Right renal cortex interstitium (tissue), 3 donors: ENCODE measurements around the gene P2RX6. TPM values are rescaled to one million over a fixed set of nuclear protein-coding genes. Genes with fewer than 3 reads are reported as not detected.

Experiments
- DNase-seq, 3 donors: peaks; one replicate each; pipeline ENCODE4 v3.0.0-alpha.2; 2013; ENCODE audit warnings: low read depth in 3 of 3, low spot score in 2 of 3
- polyA plus RNA-seq, 3 donors: library from polyadenylated mRNA; unstranded; fragments of 120-200 nt; gene quantifications; one replicate each; pipeline ENCODE4 v1.2.1, GENCODE V29; 2013; ENCODE audit not compliant: insufficient read length in 3 of 3

The P2RX6 gene
- polyA plus RNA-seq, 3 donors: 0.89 to 1.4 (median 1.1) TPM

GRCh38 chr22:20979243-20979809 lies 35.6 kb upstream of the P2RX6 start:
- no peak for DNase-seq

DNA sequence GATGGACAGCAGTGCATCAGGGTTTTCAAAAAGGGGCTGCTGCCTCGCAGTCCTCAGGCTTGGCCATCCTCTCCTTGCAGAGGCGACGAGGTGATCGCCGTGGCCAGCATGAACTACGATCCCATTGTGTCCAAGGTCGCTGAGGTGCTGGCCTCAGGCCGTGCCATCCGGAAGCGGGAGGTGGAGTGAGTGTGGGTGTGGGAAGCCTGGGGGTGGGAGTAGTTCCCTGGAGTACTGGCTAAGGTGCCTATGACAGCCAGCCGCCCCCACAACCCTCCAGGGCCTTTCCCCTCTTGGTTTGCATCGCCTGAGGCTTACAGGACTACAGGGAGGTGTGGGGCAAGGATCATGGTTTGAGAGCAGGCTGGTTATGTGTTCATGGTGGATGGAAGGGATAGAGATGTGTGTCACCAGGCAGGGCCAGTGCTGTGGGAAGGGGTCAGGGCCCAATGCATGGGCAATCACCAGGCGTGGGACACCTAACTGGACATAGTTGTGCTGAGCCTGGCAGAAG lies 35.0 kb upstream of the P2RX6 start:
- no peak for DNase-seq

- no peak for DNase-seq
These were observed 34.4 kb upstream of the P2RX6 start for GRCh38 chr22:20980523-20980922.

DNA sequence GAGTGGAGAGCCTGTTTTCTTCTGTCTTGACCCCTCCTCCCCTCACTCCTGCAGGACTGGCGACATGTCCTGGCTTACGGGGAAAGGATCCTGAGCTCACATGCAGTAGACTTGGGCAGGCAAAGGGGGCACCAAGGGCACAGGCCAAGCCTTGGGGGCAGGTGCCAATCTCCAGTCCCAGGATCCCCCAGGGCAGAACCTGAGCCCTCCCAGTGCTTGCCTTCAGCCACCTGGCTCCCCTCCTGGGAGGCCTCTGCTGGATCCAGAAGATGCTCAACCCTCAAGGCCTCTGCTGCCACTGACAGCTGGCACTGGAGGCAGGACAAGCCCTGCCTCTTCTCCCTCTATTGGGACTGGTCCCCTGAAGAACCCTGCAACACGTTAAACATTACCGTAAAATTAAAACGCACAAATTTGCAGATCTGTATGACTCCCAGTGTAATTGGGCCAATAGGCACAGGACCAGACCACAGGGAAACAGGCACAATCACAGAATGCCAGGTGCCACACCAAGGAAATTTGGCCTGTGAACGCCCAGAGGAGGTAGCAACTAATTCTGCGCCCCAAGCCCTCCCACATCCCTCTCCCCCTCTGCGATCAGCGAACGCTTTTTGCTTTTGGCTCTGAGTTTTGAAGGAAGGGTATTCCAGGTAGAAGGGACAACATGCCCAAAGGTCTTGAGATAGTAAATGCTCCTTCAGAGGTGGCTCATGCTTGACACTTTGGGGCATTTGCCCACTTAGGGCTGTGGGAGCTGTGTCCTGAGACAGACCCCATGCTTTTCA lies 33.8 kb upstream of the P2RX6 start:
- no peak for DNase-seq

DNA sequence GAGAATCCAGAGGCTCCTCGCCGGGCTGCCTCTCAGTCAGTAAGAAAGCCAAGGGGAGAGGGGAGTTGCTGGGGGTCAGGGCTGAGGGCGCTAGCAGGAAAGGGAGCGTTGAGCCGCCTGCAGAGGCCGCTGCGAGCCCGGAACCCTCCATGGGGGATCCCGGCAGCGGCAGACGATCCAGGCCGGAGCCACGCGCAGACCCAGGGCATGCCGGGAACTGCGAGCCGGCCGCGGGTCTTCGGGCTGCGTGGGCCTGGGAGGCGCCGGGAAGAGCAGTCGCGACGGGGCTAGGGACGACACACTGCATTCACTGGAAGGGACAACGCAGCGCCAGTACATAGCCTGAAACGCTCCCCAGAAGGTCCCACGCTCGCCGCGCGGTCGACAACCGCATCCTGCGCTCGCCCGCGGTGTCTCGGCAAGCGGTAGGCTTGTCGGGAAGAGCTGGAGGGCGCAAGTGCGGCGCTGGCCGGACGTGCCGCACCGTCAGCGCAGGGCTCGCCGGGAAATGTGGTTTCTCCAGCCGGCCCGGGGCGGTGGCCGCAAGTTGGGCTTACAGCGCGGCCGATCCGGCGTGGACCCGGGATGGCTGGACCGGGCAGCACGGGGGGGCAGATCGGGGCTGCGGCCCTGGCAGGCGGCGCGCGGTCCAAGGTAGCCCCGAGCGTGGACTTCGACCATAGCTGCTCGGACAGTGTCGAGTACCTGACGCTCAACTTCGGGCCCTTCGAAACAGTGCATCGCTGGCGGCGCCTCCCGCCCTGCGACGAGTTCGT lies 33.0 kb upstream of the P2RX6 start, which contains the start of gene LZTR1:
Gene LZTR1, plus strand, starts transcription at position 511 of the 776 bp plus-strand sequence. Its CDS starts 75 bp downstream, at position 586.
- peak in 2 of 3 donors; percentile 63 to 71 for DNase-seq

DNA sequence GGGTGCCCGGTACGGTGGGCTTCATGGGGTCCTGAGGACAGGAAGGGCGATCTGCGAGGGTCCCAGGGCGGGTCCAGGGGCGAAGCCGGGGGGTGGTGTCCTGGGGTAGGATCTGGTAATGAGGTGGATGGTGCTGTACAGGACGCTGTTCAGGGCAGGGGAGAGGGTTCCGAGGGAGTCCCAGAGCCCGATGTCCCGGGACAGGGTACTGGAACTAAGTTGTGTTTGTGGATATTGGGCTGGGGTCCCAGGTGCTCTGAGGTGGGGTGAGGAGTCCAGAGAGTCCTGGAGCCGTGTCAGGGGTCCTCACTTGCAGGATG lies 32.4 kb upstream of the P2RX6 start:
- DNase-seq: no peak

DNA sequence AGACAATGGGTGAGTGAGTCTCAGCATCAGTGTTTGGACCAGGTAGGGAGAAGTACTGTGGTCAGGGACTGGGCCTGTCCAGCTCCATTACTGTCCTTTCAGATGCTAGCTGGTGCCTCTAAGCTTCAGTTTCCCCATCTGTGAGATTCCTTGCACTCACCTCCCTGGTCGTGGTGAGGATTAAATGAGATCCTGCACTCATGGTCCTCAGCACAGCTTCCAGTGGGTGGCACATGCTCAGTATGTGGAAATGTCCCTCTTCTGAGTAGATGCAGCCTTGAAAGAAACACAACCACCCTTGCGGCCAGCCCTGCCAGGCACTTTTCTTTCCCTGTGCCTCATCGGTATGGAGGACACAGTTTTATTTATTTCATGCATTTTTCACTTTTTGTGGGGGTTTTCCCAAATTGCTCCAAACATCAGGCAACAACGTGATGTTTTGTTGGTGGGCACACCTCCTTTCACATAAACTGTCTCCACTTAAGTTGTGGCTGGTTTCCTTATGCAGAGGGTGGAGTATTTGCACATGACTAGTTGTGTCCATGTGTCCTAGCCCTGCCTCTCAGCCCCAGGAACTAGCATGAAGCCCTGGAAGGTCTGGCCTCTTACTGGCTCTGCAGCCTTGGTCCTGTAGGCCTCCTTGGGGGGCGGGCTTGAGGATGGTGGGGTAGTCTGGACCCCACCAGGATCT lies 31.7 kb upstream of the P2RX6 start:
- DNase-seq: no peak

DNA sequence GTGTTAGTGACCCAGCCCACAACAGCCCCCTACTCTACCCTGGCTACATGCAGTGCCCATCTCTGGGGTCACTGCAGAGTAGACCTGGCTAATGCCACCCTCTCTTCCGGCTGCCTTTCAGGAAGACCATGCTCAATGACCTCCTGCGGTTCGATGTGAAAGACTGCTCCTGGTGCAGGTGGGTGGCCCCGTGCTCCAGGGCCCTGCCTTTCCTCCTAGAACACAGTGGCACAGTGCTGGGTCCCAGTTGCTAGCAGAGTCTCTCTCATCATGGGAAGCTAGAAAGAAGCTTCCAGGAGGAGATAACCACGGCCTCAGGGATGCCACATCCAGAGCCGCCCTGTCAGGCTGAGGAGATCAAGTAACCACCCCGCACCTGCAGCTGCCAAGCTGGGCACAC lies 29.2 kb upstream of the P2RX6 start:
- DNase-seq: no peak

- no peak for DNase-seq
These were observed 28.6 kb upstream of the P2RX6 start for GRCh38 chr22:20986365-20986764.

DNA sequence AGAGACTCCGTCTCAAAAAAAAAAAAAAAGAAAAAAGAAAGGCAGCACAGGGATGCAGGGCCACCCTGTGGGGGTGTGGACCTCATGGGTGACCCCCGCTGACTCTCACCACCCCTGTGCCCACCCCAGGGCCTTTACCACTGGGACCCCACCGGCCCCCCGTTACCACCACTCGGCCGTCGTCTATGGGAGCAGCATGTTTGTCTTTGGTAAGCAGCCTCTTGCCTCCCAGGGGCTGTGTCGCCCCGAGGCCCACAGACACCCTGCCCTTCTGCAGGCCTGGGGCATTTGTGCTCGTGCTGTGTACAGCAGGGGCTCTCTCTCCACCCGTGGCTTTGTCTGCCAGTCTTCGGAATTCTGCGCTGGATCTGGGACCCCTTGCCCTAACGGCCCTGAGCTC lies 27.6 kb upstream of the P2RX6 start:
- DNase-seq: no peak

- DNase-seq: no peak
These were observed 26.2 kb upstream of the P2RX6 start for GRCh38 chr22:20988573-20989322.

GRCh38 chr22:20989323-20990138 lies 25.4 kb upstream of the P2RX6 start:
- no peak for DNase-seq

GRCh38 chr22:20990184-20991180 lies 24.5 kb upstream of the P2RX6 start:
- DNase-seq: no peak

DNA sequence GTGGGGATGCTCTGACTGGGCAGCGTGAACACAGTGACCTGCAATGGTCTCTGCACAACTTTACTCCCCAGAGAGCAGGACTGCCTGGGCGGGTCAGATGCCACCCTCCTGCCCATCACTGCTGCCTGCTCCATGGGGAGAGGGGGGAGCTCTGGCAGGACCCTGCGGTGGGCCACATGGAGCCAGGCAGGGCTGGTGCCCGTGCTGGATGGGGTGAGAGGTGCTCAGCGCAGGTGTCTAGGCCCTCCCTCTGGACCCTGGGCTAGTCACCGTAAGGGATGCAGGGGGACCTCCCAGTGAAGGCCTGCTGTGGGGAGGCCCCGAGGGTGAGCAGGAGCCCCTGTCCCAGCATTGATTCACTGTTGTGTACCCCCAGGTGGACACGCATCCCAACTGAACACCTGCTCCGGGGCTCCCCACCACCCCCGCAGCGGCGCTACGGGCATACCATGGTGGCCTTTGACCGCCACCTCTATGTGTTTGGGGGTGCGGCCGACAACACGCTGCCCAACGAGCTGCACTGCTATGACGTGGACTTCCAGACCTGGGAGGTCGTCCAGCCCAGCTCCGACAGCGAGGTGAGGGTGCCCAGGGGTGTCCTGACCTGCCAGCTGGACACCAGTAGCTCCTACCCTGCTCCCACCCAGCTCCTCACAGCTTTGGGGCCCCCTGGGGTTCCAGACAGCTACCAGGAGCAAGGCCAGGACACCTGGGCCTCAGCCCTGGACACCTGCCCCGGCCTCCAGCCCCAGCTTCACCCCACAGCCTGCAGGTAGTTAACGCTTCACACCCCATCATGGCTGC lies 23.5 kb upstream of the P2RX6 start:
- DNase-seq: no peak

DNA sequence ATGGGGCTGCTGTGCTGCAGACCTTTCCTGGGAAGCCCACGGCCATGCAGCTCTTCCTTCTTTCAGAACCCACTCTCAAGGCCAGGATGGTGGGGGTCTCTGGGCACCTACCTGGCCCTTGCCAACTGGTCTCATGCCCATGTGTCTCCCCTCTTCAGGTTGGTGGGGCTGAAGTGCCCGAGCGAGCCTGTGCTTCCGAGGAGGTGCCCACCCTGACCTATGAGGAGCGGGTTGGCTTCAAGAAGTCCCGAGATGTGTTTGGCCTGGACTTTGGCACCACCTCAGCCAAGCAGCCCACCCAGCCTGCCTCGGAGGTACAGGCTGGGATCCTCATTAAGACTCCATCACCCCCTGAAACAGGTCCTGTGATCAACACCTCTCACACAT lies 22.9 kb upstream of the P2RX6 start:
- no peak for DNase-seq

GRCh38 chr22:20992456-20993303 lies 22.3 kb upstream of the P2RX6 start:
- DNase-seq: no peak
